ENCODE results near the gene ZSWIM4. TPM values are rescaled to one million over a fixed set of nuclear protein-coding genes. Genes with fewer than 3 reads are reported as not detected.

Gene ZSWIM4
- total and polyA plus RNA-seq, 2 of the 13 experiments (the other 11 are each of a cell fraction or from before 2014, with no cell fraction given), result 0.33 to 0.86 TPM

GRCh38 chr19:13765395-13766094, 29.7 kb upstream of the ZSWIM4 start (continued):
- TF ChIP-seq ZFP1 (CRISPR knock-in tag; IDR thresholded peaks at IDR 0.05), result no peak
- TF ChIP-seq NFYB (CRISPR knock-in tag; IDR thresholded peaks at IDR 0.05), result no peak
- TF ChIP-seq CTCF (CRISPR knock-in tag; IDR thresholded peaks at IDR 0.05), result peak; percentile 20; the same call in 1 of the 2 replicates
- TF ChIP-seq EHMT2 (IDR thresholded peaks at IDR 0.05; ENCODE audit: borderline replicate concordance, low read depth, low read length), result no peak
- TF ChIP-seq MBD4 (IDR thresholded peaks at IDR 0.05; ENCODE audit: borderline replicate concordance, low read length), result no peak
- TF ChIP-seq ETV5 (CRISPR knock-in tag; IDR thresholded peaks at IDR 0.05; ENCODE audit: borderline replicate concordance), result peak; percentile 84; the same call in 1 of the 2 replicates
- TF ChIP-seq ZNF740 (CRISPR knock-in tag; IDR thresholded peaks at IDR 0.05), result no peak
- TF ChIP-seq ZBTB3 (CRISPR knock-in tag; IDR thresholded peaks at IDR 0.05; ENCODE audit: borderline replicate concordance, low read depth), result no peak
- TF ChIP-seq ZBTB21 (CRISPR knock-in tag; IDR thresholded peaks at IDR 0.05), result no peak
- TF ChIP-seq, protein P1, sequence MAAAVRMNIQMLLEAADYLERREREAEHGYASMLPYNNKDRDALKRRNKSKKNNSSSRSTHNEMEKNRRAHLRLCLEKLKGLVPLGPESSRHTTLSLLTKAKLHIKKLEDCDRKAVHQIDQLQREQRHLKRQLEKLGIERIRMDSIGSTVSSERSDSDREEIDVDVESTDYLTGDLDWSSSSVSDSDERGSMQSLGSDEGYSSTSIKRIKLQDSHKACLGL (CRISPR knock-in tag; IDR thresholded peaks at IDR 0.05), result no peak
- no peak for TF ChIP-seq MXD3 (CRISPR knock-in tag; IDR thresholded peaks at IDR 0.05)
- TF ChIP-seq, protein P2, sequence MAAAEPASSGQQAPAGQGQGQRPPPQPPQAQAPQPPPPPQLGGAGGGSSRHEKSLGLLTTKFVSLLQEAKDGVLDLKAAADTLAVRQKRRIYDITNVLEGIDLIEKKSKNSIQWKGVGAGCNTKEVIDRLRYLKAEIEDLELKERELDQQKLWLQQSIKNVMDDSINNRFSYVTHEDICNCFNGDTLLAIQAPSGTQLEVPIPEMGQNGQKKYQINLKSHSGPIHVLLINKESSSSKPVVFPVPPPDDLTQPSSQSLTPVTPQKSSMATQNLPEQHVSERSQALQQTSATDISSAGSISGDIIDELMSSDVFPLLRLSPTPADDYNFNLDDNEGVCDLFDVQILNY (CRISPR knock-in tag; conservative IDR thresholded peaks at IDR 0.05), result no peak
- no peak for TF ChIP-seq FOXC1 (CRISPR knock-in tag; IDR thresholded peaks at IDR 0.05; ENCODE audit: borderline replicate concordance)
- TF ChIP-seq SP1 (IDR thresholded peaks at IDR 0.05), result no peak
- TF ChIP-seq SP1 (CRISPR knock-in tag; IDR thresholded peaks at IDR 0.05), result no peak
- no peak for TF ChIP-seq CHD4 (IDR thresholded peaks at IDR 0.05; ENCODE audit: borderline replicate concordance, low read length)
- no peak for TF ChIP-seq SUZ12 (IDR thresholded peaks at IDR 0.05; ENCODE audit: low read depth, low read length)
- TF ChIP-seq ZIK1 (CRISPR knock-in tag; IDR thresholded peaks at IDR 0.05; ENCODE audit: borderline replicate concordance, low read depth), result no peak
- TF ChIP-seq ZNF225 (CRISPR knock-in tag; IDR thresholded peaks at IDR 0.05), result peak; percentile 48; the same call in 1 of the 2 replicates
- TF ChIP-seq ZNF337 (CRISPR knock-in tag; IDR thresholded peaks at IDR 0.05; ENCODE audit: borderline replicate concordance, low read depth), result no peak
- no peak for TF ChIP-seq ZNF484 (CRISPR knock-in tag; IDR thresholded peaks at IDR 0.05; ENCODE audit: borderline replicate concordance, low read depth)
- TF ChIP-seq, protein P3, sequence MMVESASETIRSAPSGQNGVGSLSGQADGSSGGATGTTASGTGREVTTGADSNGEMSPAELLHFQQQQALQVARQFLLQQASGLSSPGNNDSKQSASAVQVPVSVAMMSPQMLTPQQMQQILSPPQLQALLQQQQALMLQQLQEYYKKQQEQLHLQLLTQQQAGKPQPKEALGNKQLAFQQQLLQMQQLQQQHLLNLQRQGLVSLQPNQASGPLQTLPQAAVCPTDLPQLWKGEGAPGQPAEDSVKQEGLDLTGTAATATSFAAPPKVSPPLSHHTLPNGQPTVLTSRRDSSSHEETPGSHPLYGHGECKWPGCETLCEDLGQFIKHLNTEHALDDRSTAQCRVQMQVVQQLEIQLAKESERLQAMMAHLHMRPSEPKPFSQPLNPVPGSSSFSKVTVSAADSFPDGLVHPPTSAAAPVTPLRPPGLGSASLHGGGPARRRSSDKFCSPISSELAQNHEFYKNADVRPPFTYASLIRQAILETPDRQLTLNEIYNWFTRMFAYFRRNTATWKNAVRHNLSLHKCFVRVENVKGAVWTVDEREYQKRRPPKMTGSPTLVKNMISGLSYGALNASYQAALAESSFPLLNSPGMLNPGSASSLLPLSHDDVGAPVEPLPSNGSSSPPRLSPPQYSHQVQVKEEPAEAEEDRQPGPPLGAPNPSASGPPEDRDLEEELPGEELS (CRISPR knock-in tag; IDR thresholded peaks at IDR 0.05), result peak; percentile 91
- TF ChIP-seq ZSCAN5A (CRISPR knock-in tag; IDR thresholded peaks at IDR 0.05; ENCODE audit: borderline replicate concordance), result no peak
